H9 (cell line): ENCODE measurements around the gene WSCD2. TPM values are rescaled to one million over a fixed set of nuclear protein-coding genes. Genes with fewer than 3 reads are reported as not detected.

Source experiments
- DNase-seq: peaks from one replicate; pipeline ENCODE4 v3.0.0-alpha.2; 2017
- H2AFZ ChIP-seq: one replicate; pipeline ENCODE4 v1.6.1; 2013; ENCODE audit warnings: mild to moderate bottlenecking, low read length, control low read depth, moderate library complexity
- H2AK5ac ChIP-seq: 2 replicates; pipeline ENCODE4 v1.6.1; 2013; ENCODE audit warnings: low read length, control low read depth, mixed read lengths; ENCODE audit not compliant: insufficient read length
- H2BK120ac ChIP-seq: one replicate; pipeline ENCODE4 v1.6.1; 2013; ENCODE audit warnings: low read depth, mild to moderate bottlenecking, low read length, control low read depth, inconsistent platforms; ENCODE audit not compliant: poor library complexity, severe bottlenecking
- H2BK12ac ChIP-seq: 2 replicates; pipeline ENCODE4 v1.6.1; 2013; ENCODE audit warnings: low read length, control low read depth, mixed read lengths, low read depth; ENCODE audit not compliant: insufficient read length
- H2BK15ac ChIP-seq: 2 replicates; pipeline ENCODE4 v1.6.1; 2013; ENCODE audit warnings: low read depth, low read length, control low read depth
- H2BK20ac ChIP-seq: one replicate; pipeline ENCODE4 v1.6.1; 2013; ENCODE audit warnings: low read depth, mild to moderate bottlenecking, low read length, control low read depth, inconsistent platforms; ENCODE audit not compliant: poor library complexity, severe bottlenecking
- H2BK5ac ChIP-seq: 2 replicates; pipeline ENCODE4 v1.6.1; 2013; ENCODE audit warnings: low read length, control low read depth, mixed read lengths; ENCODE audit not compliant: insufficient read length
- H3K14ac ChIP-seq: 2 replicates; pipeline ENCODE4 v1.6.1; 2013; ENCODE audit warnings: low read length, control low read depth; ENCODE audit not compliant: insufficient read depth
- H3K18ac ChIP-seq: 2 replicates; pipeline ENCODE4 v1.6.1; 2013; ENCODE audit warnings: low read depth, mild to moderate bottlenecking, mixed read lengths, low read length, control low read depth; ENCODE audit not compliant: insufficient read length
- H3K23ac ChIP-seq: 2 replicates; pipeline ENCODE4 v1.6.1; 2013; ENCODE audit warnings: low read length, control low read depth, mixed read lengths, low read depth; ENCODE audit not compliant: insufficient read length
- H3K23me2 ChIP-seq: 2 replicates; pipeline ENCODE4 v1.6.1; 2013; ENCODE audit warnings: low read depth, mild to moderate bottlenecking, mixed read lengths, low read length, control low read depth; ENCODE audit not compliant: insufficient read length, poor library complexity, severe bottlenecking
- H3K27ac ChIP-seq: 2 replicates; pipeline ENCODE4 v1.5.1; 2013; ENCODE audit warnings: low read length, control low read depth, mixed read lengths, low read depth; ENCODE audit not compliant: insufficient read length
- H3K27me3 ChIP-seq: 2 replicates; pipeline ENCODE4 v1.6.1; 2013; ENCODE audit warnings: low read length, control low read depth, inconsistent platforms; ENCODE audit not compliant: insufficient read depth
- H3K4ac ChIP-seq: 2 replicates; pipeline ENCODE4 v1.6.1; 2013; ENCODE audit warnings: low read depth, mild to moderate bottlenecking, control low read depth, inconsistent platforms, low read length, moderate library complexity
- H3K4me1 ChIP-seq: 2 replicates; pipeline ENCODE4 v1.6.1; 2013; ENCODE audit warnings: low read length, control low read depth, inconsistent platforms; ENCODE audit not compliant: insufficient read depth
- H3K4me2 ChIP-seq: 2 replicates; pipeline ENCODE4 v1.6.1; 2013; ENCODE audit warnings: low read length, control low read depth, mixed read lengths; ENCODE audit not compliant: insufficient read length, insufficient read depth
- H3K56ac ChIP-seq: 2 replicates; pipeline ENCODE4 v1.6.1; 2013; ENCODE audit warnings: low read depth, mild to moderate bottlenecking, mixed read lengths, low read length, control low read depth; ENCODE audit not compliant: insufficient read length
- H3K79me1 ChIP-seq: 2 replicates; pipeline ENCODE4 v1.6.1; 2013; ENCODE audit warnings: low read depth, mild to moderate bottlenecking, moderate library complexity, low read length, control low read depth, inconsistent platforms; ENCODE audit not compliant: insufficient read depth, poor library complexity, severe bottlenecking
- H3K79me2 ChIP-seq: 2 replicates; pipeline ENCODE4 v1.6.1; 2013; ENCODE audit warnings: low read length, control low read depth, inconsistent platforms; ENCODE audit not compliant: insufficient read depth
- H3K9ac ChIP-seq: 2 replicates; pipeline ENCODE4 v1.6.1; 2013; ENCODE audit warnings: low read length, control low read depth, mixed read lengths; ENCODE audit not compliant: insufficient read length; ENCODE audit errors: extremely low read depth
- H3K9me3 ChIP-seq: one replicate; pipeline ENCODE4 v1.6.1; 2013; ENCODE audit warnings: low read depth, low read length, inconsistent platforms; ENCODE audit not compliant: control insufficient read depth
- H3T11ph ChIP-seq: one replicate; pipeline ENCODE4 v1.6.1; 2013; ENCODE audit warnings: mild to moderate bottlenecking, low read length, control low read depth, inconsistent platforms
- H4K20me1 ChIP-seq: one replicate; pipeline ENCODE4 v1.6.1; 2013; ENCODE audit not compliant: control insufficient read depth, insufficient read length, insufficient read depth
- H4K5ac ChIP-seq: 2 replicates; pipeline ENCODE4 v1.6.1; 2013; ENCODE audit warnings: low read depth, mild to moderate bottlenecking, mixed read lengths, low read length, control low read depth; ENCODE audit not compliant: insufficient read length
- H4K8ac ChIP-seq: replicated peaks from 2 replicates; pipeline ENCODE4 v1.6.1; 2013; ENCODE audit warnings: low read length, control low read depth, mixed read lengths, low read depth; ENCODE audit not compliant: insufficient read length
- H4K91ac ChIP-seq: 2 replicates; pipeline ENCODE4 v1.6.1; 2013; ENCODE audit warnings: low read depth, mild to moderate bottlenecking, moderate library complexity, mixed read lengths, low read length, control low read depth; ENCODE audit not compliant: insufficient read length
- H3K27ac Mint-ChIP-seq, 3 experiments: 2 replicates in 2 of 3; 3 replicates in 1 of 3; pipeline ENCODE4 v1.8.0; 2020 to 2021; ENCODE audit warnings: mixed read lengths in 3 of 3, mild to moderate bottlenecking in 1 of 3, moderate library complexity in 1 of 3
- H3K27me3 Mint-ChIP-seq: 2 replicates; pipeline ENCODE4 v1.8.0; 2021; ENCODE audit warnings: low read depth, mild to moderate bottlenecking, moderate library complexity, mixed read lengths
- H3K36me3 Mint-ChIP-seq, 3 experiments: 2 replicates in 2 of 3; 3 replicates in 1 of 3; pipeline ENCODE4 v1.8.0; 2020 to 2021; ENCODE audit warnings: low read depth in 3 of 3, mixed read lengths in 3 of 3; ENCODE audit not compliant: insufficient read depth in 1 of 3
- H3K4me1 Mint-ChIP-seq, 2 experiments: 2 replicates each; pipeline ENCODE4 v1.8.0; 2020; ENCODE audit warnings: mixed read lengths in 2 of 2
- H3K4me3 Mint-ChIP-seq, 2 experiments: 2 replicates in 1 of 2; 3 replicates in 1 of 2; pipeline ENCODE4 v1.8.0; 2020 to 2021; ENCODE audit warnings: mild to moderate bottlenecking in 2 of 2, mixed read lengths in 2 of 2, moderate library complexity in 1 of 2
- H3K9me3 Mint-ChIP-seq, 2 experiments: 2 replicates in 1 of 2; 3 replicates in 1 of 2; pipeline ENCODE4 v1.8.0; 2020; ENCODE audit warnings: mild to moderate bottlenecking in 2 of 2, mixed read lengths in 2 of 2, moderate library complexity in 1 of 2
- WGBS: extraction: QIAGEN DNeasy Blood & Tissue Kit; methylation state at CpG from one replicate; pipeline ENCODE4 v1.1.7; 2013; ENCODE audit warnings: missing lambda C conversion rate, low lambda C conversion rate, mixed read lengths; ENCODE audit not compliant: insufficient read length; ENCODE audit errors: extremely low coverage; 5-methylcytosine and 5-hydroxymethylcytosine counted together
- total RNA-seq: library from RNA; stranded (reverse); gene quantifications from 2 replicates; pipeline ENCODE4 v1.2.1, GENCODE V29; 2021
- TF ChIP-seq, protein P1 (sequence below): fragments of 200-600 bp; sonication (generic); conservative IDR thresholded peaks from 3 replicates; pipeline ENCODE4 v1.8.0; 2021; ENCODE audit warnings: antibody characterized with exemption, mild to moderate bottlenecking

Gene WSCD2
- total RNA-seq, 1 experiment from 2014 or later = 0.92 TPM

DNA sequence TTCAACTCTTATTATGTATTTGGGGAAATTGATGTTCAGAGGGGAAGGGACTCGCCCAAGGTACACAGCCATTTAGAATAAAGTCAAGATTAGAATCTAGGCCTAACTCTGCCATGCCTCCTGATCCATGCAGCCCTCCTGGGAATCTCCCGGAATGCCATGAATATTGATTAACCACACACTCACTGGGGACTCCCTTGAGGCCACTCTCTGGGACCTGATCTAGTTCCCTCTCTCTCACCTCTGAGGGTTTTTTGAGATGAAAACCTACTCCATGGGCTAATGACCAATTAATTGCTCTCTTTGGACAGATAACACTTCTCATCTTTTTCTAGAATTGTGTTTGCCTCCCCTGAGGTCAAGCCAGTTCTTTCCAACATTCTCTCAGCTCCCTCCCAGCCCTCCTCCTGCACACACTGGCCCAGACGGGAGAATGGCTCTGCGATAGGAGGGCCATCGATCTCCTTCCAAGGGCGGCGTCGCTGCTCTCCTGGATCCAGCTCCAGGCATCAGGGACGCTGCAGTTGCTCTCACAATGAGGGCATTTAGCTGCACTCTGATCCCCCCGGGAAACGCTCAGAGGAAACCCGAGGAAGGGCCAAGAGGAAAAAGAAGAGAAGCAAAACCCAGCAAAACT is 22.6 kb downstream of the WSCD2 start:
- Histone ChIP-seq H3K4me2 (no peak overlapping the region), H3K27ac (no peak overlapping the region), H3K14ac (0 out of 2 replicates have a peak overlapping the region, but pooled peaks have one; percentile 29), H3K18ac (no peak overlapping the region), H2BK5ac (no peak overlapping the region), H2BK120ac (no peak overlapping the region), H3K23me2 (no peaks in the 10 kb centered on the region), H2BK12ac (no peak overlapping the region), H3K27me3 (no peaks in the 10 kb centered on the region), H4K20me1 (no peaks in the 10 kb centered on the region), H4K5ac (no peak overlapping the region), H3K79me1 (no peaks in the 10 kb centered on the region), H3K9me3 (no peaks in the 10 kb centered on the region), H3K23ac (no peak overlapping the region), H3K4ac (no peak overlapping the region), H4K8ac (no peak overlapping the region), H3T11ph (no peak overlapping the region), H3K79me2 (no peaks in the 10 kb centered on the region), H2BK20ac (no peak overlapping the region), H2BK15ac (no peak overlapping the region), H3K56ac (no peak overlapping the region), H2AK5ac (no peak overlapping the region), H3K4me1 (no peaks in the 10 kb centered on the region), H3K9ac (no peak overlapping the region), H2AFZ (no peak overlapping the region), H4K91ac (no peak overlapping the region)
- H3K36me3 Mint-ChIP-seq = no peaks in the 10 kb centered on the region
- H3K4me3 Mint-ChIP-seq = no peak overlapping the region
- no peaks in the 10 kb centered on the region; a peak in 2 of 5 replicates for H3K9me3 Mint-ChIP-seq
- peaks cover 28 to 40% of the 10 kb centered on the region in 2 experiments for H3K4me1 Mint-ChIP-seq
- DNase-seq = no peak
- H3K27me3 Mint-ChIP-seq = peaks cover 6% of the 10 kb centered on the region
- no CpG with 5 or more reads among the region's 12 CpGs for WGBS
- H3K27ac Mint-ChIP-seq = peak overlapping the region in 2 of 3 experiments; percentile 63 to 73; a peak in 3 of 7 replicates
- TF ChIP-seq, protein P1, sequence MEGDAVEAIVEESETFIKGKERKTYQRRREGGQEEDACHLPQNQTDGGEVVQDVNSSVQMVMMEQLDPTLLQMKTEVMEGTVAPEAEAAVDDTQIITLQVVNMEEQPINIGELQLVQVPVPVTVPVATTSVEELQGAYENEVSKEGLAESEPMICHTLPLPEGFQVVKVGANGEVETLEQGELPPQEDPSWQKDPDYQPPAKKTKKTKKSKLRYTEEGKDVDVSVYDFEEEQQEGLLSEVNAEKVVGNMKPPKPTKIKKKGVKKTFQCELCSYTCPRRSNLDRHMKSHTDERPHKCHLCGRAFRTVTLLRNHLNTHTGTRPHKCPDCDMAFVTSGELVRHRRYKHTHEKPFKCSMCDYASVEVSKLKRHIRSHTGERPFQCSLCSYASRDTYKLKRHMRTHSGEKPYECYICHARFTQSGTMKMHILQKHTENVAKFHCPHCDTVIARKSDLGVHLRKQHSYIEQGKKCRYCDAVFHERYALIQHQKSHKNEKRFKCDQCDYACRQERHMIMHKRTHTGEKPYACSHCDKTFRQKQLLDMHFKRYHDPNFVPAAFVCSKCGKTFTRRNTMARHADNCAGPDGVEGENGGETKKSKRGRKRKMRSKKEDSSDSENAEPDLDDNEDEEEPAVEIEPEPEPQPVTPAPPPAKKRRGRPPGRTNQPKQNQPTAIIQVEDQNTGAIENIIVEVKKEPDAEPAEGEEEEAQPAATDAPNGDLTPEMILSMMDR = no peak
